H1 (cell line): ENCODE data around the gene SYVN1. TPM values are rescaled to one million over a fixed set of nuclear protein-coding genes. Genes with fewer than 3 reads are reported as not detected.

Experiments
- CTCF ChIA-PET: fragments of 300-600 bp; sonication (Branson Sonifier 250); formaldehyde crosslinking; loops from one replicate; lab custom pipeline; 2021; ENCODE audit not compliant: partially characterized antibody; lab: Charles Lee
- POLR2A ChIA-PET: fragments of 300-600 bp; sonication (Branson Sonifier 250); formaldehyde crosslinking; loops from one replicate; lab custom pipeline; 2021; ENCODE audit warnings: inconsistent platforms; ENCODE audit not compliant: partially characterized antibody; lab: Charles Lee
- DNase-seq, 2 experiments: peaks; one replicate each; pipeline versions ENCODE4 v3.0.0 to v3.0.0-alpha.2; 2010 to 2022; ENCODE audit warnings: low spot score in 2 of 2, low read depth in 1 of 2, mixed read lengths in 1 of 2
- FAIRE-seq: peaks from 2 replicates; lab custom pipeline; 2011; peaks lifted over from hg19 to GRCh38; lab: Jason Lieb, UNC
- H2AFZ ChIP-seq: 2 replicates; pipeline ENCODE4 v1.8.1; 2012; ENCODE audit warnings: low read length, inconsistent platforms
- H2AK5ac ChIP-seq: 2 replicates; pipeline ENCODE4 v1.6.1; 2013; ENCODE audit warnings: low read depth, low read length
- H2BK120ac ChIP-seq: replicated peaks from 2 replicates; pipeline ENCODE3; 2013; ENCODE audit warnings: low read depth, low read length, inconsistent platforms
- H2BK12ac ChIP-seq: 2 replicates; pipeline ENCODE4 v1.6.1; 2013; ENCODE audit warnings: low read depth, low read length
- H2BK15ac ChIP-seq: 2 replicates; pipeline ENCODE4 v1.6.1; 2013; ENCODE audit warnings: low read length
- H2BK20ac ChIP-seq: 2 replicates; pipeline ENCODE4 v1.6.1; 2013; ENCODE audit warnings: low read length
- H2BK5ac ChIP-seq: 2 replicates; pipeline ENCODE4 v1.6.1; 2013; ENCODE audit warnings: low read depth, low read length
- H3K14ac ChIP-seq: 2 replicates; pipeline ENCODE4 v1.6.1; 2013; ENCODE audit warnings: inconsistent platforms; ENCODE audit not compliant: insufficient read length
- H3K18ac ChIP-seq: 2 replicates; pipeline ENCODE4 v1.6.1; 2013; ENCODE audit warnings: low read length; ENCODE audit errors: extremely low read depth
- H3K23ac ChIP-seq: 2 replicates; pipeline ENCODE4 v1.6.1; 2013; ENCODE audit warnings: inconsistent platforms; ENCODE audit not compliant: insufficient read length
- H3K23me2 ChIP-seq: 2 replicates; pipeline ENCODE4 v1.6.1; 2013; ENCODE audit warnings: low read depth, low read length
- H3K27ac ChIP-seq: 2 replicates; pipeline ENCODE4 v1.6.1; 2011; ENCODE audit warnings: low read depth, low read length, inconsistent platforms
- H3K27me3 ChIP-seq, 4 experiments: replicated peaks in 1 of 4; 1 replicate in 1 of 4; 2 replicates in 3 of 4; pipeline versions ENCODE4 v1.6.1 to v1.8.1; 2011 to 2013; ENCODE audit warnings: low read length in 3 of 4, mild to moderate bottlenecking in 3 of 4, inconsistent platforms in 2 of 4, mixed read lengths in 2 of 4, moderate library complexity in 1 of 4; ENCODE audit not compliant: control insufficient read depth in 3 of 4, insufficient read depth in 3 of 4; ENCODE audit errors: extremely low read depth in 1 of 4
- H3K36me3 ChIP-seq, 4 experiments: 2 replicates each; pipeline versions ENCODE4 v1.6.1 to v1.8.1; 2011 to 2013; ENCODE audit warnings: mild to moderate bottlenecking in 4 of 4, low read length in 3 of 4, moderate library complexity in 2 of 4, control low read depth in 1 of 4, inconsistent platforms in 1 of 4; ENCODE audit not compliant: insufficient read depth in 4 of 4, control insufficient read depth in 2 of 4
- H3K4ac ChIP-seq: replicated peaks from 2 replicates; pipeline ENCODE3; 2013; ENCODE audit warnings: low read length, low read depth, mixed read lengths, inconsistent platforms; ENCODE audit not compliant: insufficient read length
- H3K4me1 ChIP-seq, 4 experiments: replicated peaks in 1 of 4; 1 replicate in 1 of 4; 2 replicates in 3 of 4; pipeline versions ENCODE4 v1.6.1 to v1.8.1; 2011 to 2013; ENCODE audit warnings: low read length in 3 of 4, inconsistent platforms in 2 of 4, mixed read lengths in 1 of 4; ENCODE audit not compliant: insufficient read depth in 4 of 4, control insufficient read depth in 3 of 4
- H3K4me2 ChIP-seq, 2 experiments: 2 replicates each; pipeline versions ENCODE4 v1.6.1 to v1.8.1; 2011 to 2013; ENCODE audit warnings: low read depth in 2 of 2, low read length in 2 of 2, control low read depth in 1 of 2, inconsistent platforms in 1 of 2, mild to moderate bottlenecking in 1 of 2; ENCODE audit not compliant: insufficient read depth in 1 of 2
- H3K4me3 ChIP-seq, 4 experiments: fragments of 200-600, 300-600 bp in 1 of 4; sonication (generic), shearing (Covaris generic), sonication (Bioruptor Twin) in 1 of 4; 2 replicates each; pipeline versions ENCODE4 v1.5.1 to v1.8.1; 2011 to 2016; ENCODE audit warnings: low read length in 4 of 4, low read depth in 3 of 4, control low read depth in 2 of 4, inconsistent platforms in 2 of 4, mild to moderate bottlenecking in 2 of 4, mixed read lengths in 1 of 4, moderate library complexity in 1 of 4; ENCODE audit not compliant: insufficient read depth in 2 of 4; ENCODE audit errors: extremely low read depth in 1 of 4
- H3K56ac ChIP-seq: replicated peaks from 2 replicates; pipeline ENCODE3; 2013; ENCODE audit warnings: low read depth, mild to moderate bottlenecking, mixed read lengths, low read length, inconsistent platforms; ENCODE audit not compliant: insufficient read length
- H3K79me1 ChIP-seq: 2 replicates; pipeline ENCODE4 v1.6.1; 2013; ENCODE audit warnings: low read depth, low read length, control low read depth
- H3K79me2 ChIP-seq, 2 experiments: 2 replicates each; pipeline versions ENCODE4 v1.6.1 to v1.8.1; 2012 to 2013; ENCODE audit warnings: low read length in 2 of 2, mild to moderate bottlenecking in 2 of 2, inconsistent platforms in 1 of 2; ENCODE audit not compliant: insufficient read depth in 2 of 2, control insufficient read depth in 1 of 2
- H3K9ac ChIP-seq, 4 experiments: replicated peaks in 1 of 4; 1 replicate in 1 of 4; 2 replicates in 3 of 4; pipeline versions ENCODE4 v1.6.1 to v1.8.1; 2011 to 2013; ENCODE audit warnings: low read depth in 3 of 4, low read length in 3 of 4, control low read depth in 2 of 4, mild to moderate bottlenecking in 2 of 4, moderate library complexity in 2 of 4, inconsistent platforms in 1 of 4; ENCODE audit errors: extremely low read depth in 1 of 4
- H3K9me3 ChIP-seq, 2 experiments: 2 replicates each; pipeline versions ENCODE4 v1.6.1 to v1.8.1; 2012 to 2013; ENCODE audit warnings: mild to moderate bottlenecking in 2 of 2, moderate library complexity in 2 of 2, control low read depth in 1 of 2, inconsistent platforms in 1 of 2, low read depth in 1 of 2, low read length in 1 of 2, mixed read lengths in 1 of 2; ENCODE audit not compliant: insufficient read depth in 2 of 2
- H4K20me1 ChIP-seq, 2 experiments: replicated peaks in 1 of 2; 2 replicates each; pipeline versions ENCODE3 to v1.8.1; 2011 to 2013; ENCODE audit warnings: inconsistent platforms in 2 of 2, low read length in 2 of 2, mild to moderate bottlenecking in 1 of 2; ENCODE audit not compliant: insufficient read depth in 2 of 2, control insufficient read depth in 1 of 2
- H4K5ac ChIP-seq: 2 replicates; pipeline ENCODE4 v1.6.1; 2013; ENCODE audit warnings: low read length, low read depth, mixed read lengths, inconsistent platforms; ENCODE audit not compliant: insufficient read length
- H4K8ac ChIP-seq: 2 replicates; pipeline ENCODE4 v1.8.0; 2013; ENCODE audit warnings: mild to moderate bottlenecking, moderate library complexity, low read length, inconsistent platforms; ENCODE audit not compliant: insufficient read depth; ENCODE audit errors: extremely low read depth
- H4K91ac ChIP-seq: replicated peaks from 2 replicates; pipeline ENCODE3; 2013; ENCODE audit warnings: low read length, mixed read lengths, inconsistent platforms; ENCODE audit not compliant: insufficient read length
- BACH1 ChIP-seq: IDR thresholded peaks from 2 replicates; pipeline ENCODE4 v1.6.1; 2012; ENCODE audit warnings: low read length, improper control_type of control experiment
- EGR1 ChIP-seq: IDR thresholded peaks from 2 replicates; pipeline ENCODE4 v1.6.1; 2011; ENCODE audit warnings: low read depth, low read length, borderline replicate concordance
- JUND ChIP-seq: IDR thresholded peaks from 2 replicates; pipeline ENCODE4 v1.6.1; 2011; ENCODE audit warnings: mild to moderate bottlenecking, improper control_type of control experiment, low read length
- KDM5A ChIP-seq: fragments of 200-600 bp; IDR thresholded peaks from 2 replicates; pipeline ENCODE4 v1.7.1; 2012; ENCODE audit warnings: mild to moderate bottlenecking, low read length, inconsistent platforms, mixed read lengths
- RNF2 ChIP-seq: fragments of 200-900, 300-1000 bp; sonication (generic); IDR thresholded peaks from 2 replicates; pipeline ENCODE4 v1.7.1; 2016; ENCODE audit warnings: borderline replicate concordance, low read depth, mild to moderate bottlenecking, antibody characterized with exemption, low read length; ENCODE audit not compliant: poor library complexity, severe bottlenecking; ENCODE audit errors: missing control alignments
- SIRT6 ChIP-seq: IDR thresholded peaks from one replicate; pipeline ENCODE4 v1.7.1; 2012; ENCODE audit warnings: low read length, inconsistent platforms
- SRF ChIP-seq: IDR thresholded peaks from 2 replicates; pipeline ENCODE4 v1.6.1; 2011; ENCODE audit warnings: mild to moderate bottlenecking, low read depth, low read length, moderate library complexity
- TAF7 ChIP-seq: optimal IDR thresholded peaks from 2 replicates; pipeline ENCODE3; 2011; ENCODE audit warnings: low read depth, mild to moderate bottlenecking, inconsistent platforms, low read length, moderate library complexity, borderline replicate concordance
- WGBS, 2 experiments: shearing (Covaris generic) in 1 of 2; methylation state at CpG; one replicate each; pipeline versions ENCODE4 v1.1.6 to v1.1.7; 2013 to 2015; ENCODE audit warnings: low lambda C conversion rate in 2 of 2, mixed read lengths in 2 of 2, inconsistent platforms in 1 of 2, low coverage in 1 of 2, missing lambda C conversion rate in 1 of 2; ENCODE audit not compliant: insufficient replicate concordance in 2 of 2, insufficient coverage in 1 of 2, insufficient read length in 1 of 2; ENCODE audit errors: extremely low coverage in 1 of 2, missing lambda C conversion rate in 1 of 2; 5-methylcytosine and 5-hydroxymethylcytosine counted together
- polyA plus RNA-seq, 7 experiments: library from polyadenylated mRNA; depleted of rRNA in 3 of 7; stranded (reverse) in 5 of 7; unstranded in 2 of 7; fragments of >200 nt in 5 of 7; fragments of 200-250 nt in 2 of 7; gene quantifications; 1 replicate in 5 of 7; 2 replicates in 1 of 7; 4 replicates in 1 of 7; pipeline versions ENCODE4 v1.2.1 to v1.2.3, GENCODE V29; 2011 to 2013; ENCODE audit warnings: missing spikeins in 2 of 7, mixed read lengths in 2 of 7
- total RNA-seq: library from RNA; stranded (reverse); fragmentation: NEBNext Ultra II Directional; extraction: Animal tissue kit (Norgen Biotek cat#: 25700); gene quantifications from 2 replicates; pipeline ENCODE4 v1.2.1, GENCODE V29; 2021
- TF ChIP-seq, protein P1 (sequence below): IDR thresholded peaks from 2 replicates; pipeline ENCODE4 v1.6.1; 2011; ENCODE audit warnings: low read length, improper control_type of control experiment

Gene SYVN1
- total and polyA plus RNA-seq, 2 of the 8 experiments (the other 6 are each of a cell fraction or from before 2014, with no cell fraction given) = 27.8 to 29.4 TPM

DNA sequence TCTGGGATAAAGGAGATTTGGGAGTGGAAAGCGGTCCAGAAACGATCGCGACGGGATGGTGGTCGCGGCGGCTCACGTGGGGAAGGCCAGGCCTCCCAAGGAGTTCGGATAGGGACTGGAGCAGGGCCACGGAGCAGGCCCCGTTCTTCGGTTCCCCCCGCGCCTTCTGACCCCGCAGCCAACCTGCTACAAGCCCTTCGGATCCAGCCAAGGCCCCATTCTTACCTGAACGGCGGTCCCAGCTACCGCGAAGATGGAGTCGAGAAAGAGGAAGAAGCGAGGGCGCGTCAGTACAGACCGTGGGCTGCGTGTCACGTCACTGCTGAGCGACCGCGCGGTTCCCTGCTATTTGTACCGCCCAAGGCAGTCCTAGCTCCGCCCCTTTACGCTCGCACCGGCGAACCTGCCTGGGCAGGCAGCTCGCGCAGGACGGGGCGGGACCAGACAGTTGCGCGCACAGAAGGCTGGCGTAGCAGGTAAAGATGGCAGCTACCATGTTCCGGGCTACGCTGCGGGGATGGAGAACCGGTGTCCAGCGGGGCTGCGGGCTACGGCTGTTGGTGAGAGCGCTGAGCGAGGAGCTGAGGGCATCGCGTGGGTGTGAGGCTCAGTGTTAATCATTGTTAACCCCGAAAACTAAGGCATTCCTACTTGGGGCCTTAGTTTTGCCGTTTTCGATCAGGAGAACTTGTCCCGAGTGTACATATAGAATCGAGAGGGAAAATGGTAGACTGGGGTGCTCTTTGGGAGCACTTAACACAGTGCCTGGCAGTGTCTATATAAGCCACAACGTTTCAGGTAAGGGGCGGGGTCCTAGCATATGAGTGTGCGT is 12.2 kb downstream of the SYVN1 start, which contains the start of the genes FAU and MRPL49:
Gene FAU (minus strand): TSS at position 270 of the 832 bp plus-strand sequence. CDS start 321 bp downstream, outside the sequence.
Gene MRPL49 (plus strand): TSS at position 457 of the 832 bp plus-strand sequence. CDS start 26 bp downstream, at position 483.
- CTCF ChIA-PET = interaction anchor here (0.6 to 3.0 kb wide), 12 partner anchors 8 to 339 kb away, joined by 3 to 14 read pairs (median 4); partner anchors contain the start of genes CAPN1 and TM7SF2
- H3K14ac ChIP-seq = no peak within 1 kb of the TSS
- H2BK15ac ChIP-seq = no peak within 1 kb of the TSS; the same call in 1 of the 2 replicates
- 0 out of 2 replicates have a peak within 1 kb of the TSS, but pooled peaks have one; percentile 77 for H2BK12ac ChIP-seq
- H4K20me1 ChIP-seq = peaks cover 4 to 6% of the 10 kb centered on the region in 2 experiments
- peak within 1 kb of the TSS; percentile 93 for H3K56ac ChIP-seq
- peaks cover 6 to 38% of the 10 kb centered on the region in 2 experiments for H3K79me2 ChIP-seq
- H3K18ac ChIP-seq = peak within 1 kb of the TSS; percentile 93
- DNase-seq (peak; percentile 94 to 98), FAIRE-seq (no peak)
- peaks cover 3% of the 10 kb centered on the region; the same call in 1 of the 2 replicates for H3K23me2 ChIP-seq
- H2BK5ac ChIP-seq = peak within 1 kb of the TSS; percentile 91
- H3K27me3 ChIP-seq = no peaks in the 10 kb centered on the region
- WGBS, 2 experiments = 1% methylated on average over 64 of the region's 64 CpGs; no CpG with 5 or more reads in 1 of the 2 experiments
- peak within 1 kb of the TSS; percentile 29; the same call in 1 of the 2 replicates for H2AFZ ChIP-seq
- no peaks in the 10 kb centered on the region for H3K9me3 ChIP-seq
- H3K4me2 ChIP-seq = peak within 1 kb of the TSS; percentile 76 to 89
- peak within 1 kb of the TSS; percentile 84 to 96 (median 90) for H3K9ac ChIP-seq
- H4K91ac ChIP-seq = peak within 1 kb of the TSS; percentile 93
- peaks cover 16 to 54% (median 41%) of the 10 kb centered on the region in 4 experiments for H3K36me3 ChIP-seq
- POLR2A ChIA-PET = interaction anchor here (0.6 to 17.4 kb wide), 43 partner anchors 9 to 523 kb away, joined by 3 to 305 read pairs (median 4); partner anchors contain the start of genes ARL2, CAPN1, CDC42EP2 and GPHA2
- peaks cover 0 to 6% (median 1%) of the 10 kb centered on the region in 4 experiments; a peak in 5 of 7 replicates for H3K4me1 ChIP-seq
- peak within 1 kb of the TSS; percentile 27 for H3K4ac ChIP-seq
- 0 out of 2 replicates have a peak within 1 kb of the TSS, but pooled peaks have one; percentile 75 for H2AK5ac ChIP-seq
- H3K79me1 ChIP-seq = peaks cover 9% of the 10 kb centered on the region
- H3K23ac ChIP-seq = no peak within 1 kb of the TSS
- H2BK20ac ChIP-seq = no peak within 1 kb of the TSS; the same call in 1 of the 2 replicates
- peak within 1 kb of the TSS; percentile 93 for H4K5ac ChIP-seq
- peak within 1 kb of the TSS; percentile 99 for H4K8ac ChIP-seq
- peak within 1 kb of the TSS; percentile 87 for H3K27ac ChIP-seq
- H2BK120ac ChIP-seq = peak within 1 kb of the TSS; percentile 69
- peak within 1 kb of the TSS; percentile 80 to 98 (median 93) for H3K4me3 ChIP-seq
- TF ChIP-seq RNF2 (no peak), JUND (peak; percentile 15; the same call in 1 of the 2 replicates), SRF (peak; percentile 63; the same call in 1 of the 2 replicates), EGR1 (no peak), KDM5A (peak; percentile 89), TAF7 (peak; percentile 95), BACH1 (no peak), SIRT6 (no peak)
- TF ChIP-seq, protein P1, sequence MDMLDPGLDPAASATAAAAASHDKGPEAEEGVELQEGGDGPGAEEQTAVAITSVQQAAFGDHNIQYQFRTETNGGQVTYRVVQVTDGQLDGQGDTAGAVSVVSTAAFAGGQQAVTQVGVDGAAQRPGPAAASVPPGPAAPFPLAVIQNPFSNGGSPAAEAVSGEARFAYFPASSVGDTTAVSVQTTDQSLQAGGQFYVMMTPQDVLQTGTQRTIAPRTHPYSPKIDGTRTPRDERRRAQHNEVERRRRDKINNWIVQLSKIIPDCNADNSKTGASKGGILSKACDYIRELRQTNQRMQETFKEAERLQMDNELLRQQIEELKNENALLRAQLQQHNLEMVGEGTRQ = no peak
